Measurements from ENCODE around the gene GAS2L3. TPM values are rescaled to one million over a fixed set of nuclear protein-coding genes. Genes with fewer than 3 reads are reported as not detected.
"Not testable (repeated sequence)": the region's sequence is repeated elsewhere in the genome, so short reads cannot be mapped to it uniquely, and the experiment has no call there.

The GAS2L3 gene
- total RNA-seq, 1 experiment from 2014 or later: 27.2 TPM

- DNase-seq: no peak
- H3K36me3 Mint-ChIP-seq (ENCODE audit: insufficient read depth, unreplicated experiment): peaks cover under 1% of the 10 kb centered on the region
- no peaks in the 10 kb centered on the region for H3K4me1 Mint-ChIP-seq (ENCODE audit: low read depth, unreplicated experiment)
- H3K9me3 ChIP-seq: peaks cover 7% of the 10 kb centered on the region
- H3K4me3 ChIP-seq (ENCODE audit: low read depth, low read length): no peak overlapping the region
- H3K4me1 ChIP-seq: peaks cover 4% of the 10 kb centered on the region; the same call in 1 of the 2 replicates
- no peak overlapping the region for H3K4me3 Mint-ChIP-seq (ENCODE audit: unreplicated experiment)
- H3K9me3 Mint-ChIP-seq (ENCODE audit: unreplicated experiment): peaks cover 24% of the 10 kb centered on the region
- H3K27me3 ChIP-seq (replicated peaks; ENCODE audit: control insufficient read depth, insufficient read depth, low read length): no peaks in the 10 kb centered on the region
- intact Hi-C loops (cut with micrococcal nuclease; ENCODE audit: unreplicated experiment): no loop called here
- H3K36me3 ChIP-seq (ENCODE audit: control insufficient read depth, insufficient read depth, low read length): no peaks in the 10 kb centered on the region
- no peaks in the 10 kb centered on the region for H3K27me3 Mint-ChIP-seq (ENCODE audit: insufficient read depth, unreplicated experiment)
- CTCF ChIA-PET: no interaction called here
- POLR2A ChIA-PET: no interaction called here
- no TSS peak for BruUV-seq (replicated peaks)
- H3K27ac Mint-ChIP-seq (ENCODE audit: unreplicated experiment): no peak overlapping the region
- TF ChIP-seq, protein P1, sequence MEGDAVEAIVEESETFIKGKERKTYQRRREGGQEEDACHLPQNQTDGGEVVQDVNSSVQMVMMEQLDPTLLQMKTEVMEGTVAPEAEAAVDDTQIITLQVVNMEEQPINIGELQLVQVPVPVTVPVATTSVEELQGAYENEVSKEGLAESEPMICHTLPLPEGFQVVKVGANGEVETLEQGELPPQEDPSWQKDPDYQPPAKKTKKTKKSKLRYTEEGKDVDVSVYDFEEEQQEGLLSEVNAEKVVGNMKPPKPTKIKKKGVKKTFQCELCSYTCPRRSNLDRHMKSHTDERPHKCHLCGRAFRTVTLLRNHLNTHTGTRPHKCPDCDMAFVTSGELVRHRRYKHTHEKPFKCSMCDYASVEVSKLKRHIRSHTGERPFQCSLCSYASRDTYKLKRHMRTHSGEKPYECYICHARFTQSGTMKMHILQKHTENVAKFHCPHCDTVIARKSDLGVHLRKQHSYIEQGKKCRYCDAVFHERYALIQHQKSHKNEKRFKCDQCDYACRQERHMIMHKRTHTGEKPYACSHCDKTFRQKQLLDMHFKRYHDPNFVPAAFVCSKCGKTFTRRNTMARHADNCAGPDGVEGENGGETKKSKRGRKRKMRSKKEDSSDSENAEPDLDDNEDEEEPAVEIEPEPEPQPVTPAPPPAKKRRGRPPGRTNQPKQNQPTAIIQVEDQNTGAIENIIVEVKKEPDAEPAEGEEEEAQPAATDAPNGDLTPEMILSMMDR (IDR thresholded peaks at IDR 0.05; ENCODE audit: insufficient read depth in 1 of 2, low read depth in 1 of 2, low read length in 1 of 2, severe bottlenecking in 1 of 2, unreplicated experiment in 1 of 2): no peak
These were observed 18.5 kb downstream of the GAS2L3 start for GRCh38 chr12:100591979-100592378.

DNA sequence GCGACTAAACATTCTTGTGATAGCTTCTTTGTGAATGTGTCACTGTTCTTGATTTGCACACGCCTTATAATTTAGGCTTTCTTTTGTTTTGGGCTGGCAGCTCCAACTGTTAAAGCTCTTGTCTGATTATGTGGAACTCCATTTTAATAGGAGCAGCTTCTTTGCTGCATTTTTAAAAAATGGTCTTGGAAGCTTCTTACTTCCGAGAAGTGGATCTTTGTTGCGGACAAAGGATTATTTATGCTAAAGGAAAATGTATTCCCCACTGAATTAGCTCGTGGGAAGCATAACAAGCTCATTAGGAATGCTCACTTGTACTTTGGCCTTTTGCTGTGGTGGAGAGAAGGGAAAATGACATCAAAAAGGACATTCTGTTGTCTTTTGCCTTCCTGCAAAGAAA is 20.0 kb downstream of the GAS2L3 start:
- no TSS peak for BruUV-seq (replicated peaks)
- H3K27ac Mint-ChIP-seq (ENCODE audit: unreplicated experiment): no peak overlapping the region
- no peak for DNase-seq
- H3K9me3 Mint-ChIP-seq (ENCODE audit: unreplicated experiment): peaks cover 13% of the 10 kb centered on the region
- Histone ChIP-seq H3K27me3 (replicated peaks; ENCODE audit: control insufficient read depth, insufficient read depth, low read length) (no peaks in the 10 kb centered on the region), H3K9me3 (no peaks in the 10 kb centered on the region), H3K4me1 (peaks cover 4% of the 10 kb centered on the region; the same call in 1 of the 2 replicates), H3K36me3 (ENCODE audit: control insufficient read depth, insufficient read depth, low read length) (no peaks in the 10 kb centered on the region), H3K4me3 (ENCODE audit: low read depth, low read length) (no peak overlapping the region)
- H3K36me3 Mint-ChIP-seq (ENCODE audit: insufficient read depth, unreplicated experiment): no peaks in the 10 kb centered on the region
- intact Hi-C loops (cut with micrococcal nuclease; ENCODE audit: unreplicated experiment): no loop called here
- no peaks in the 10 kb centered on the region for H3K27me3 Mint-ChIP-seq (ENCODE audit: insufficient read depth, unreplicated experiment)
- POLR2A ChIA-PET: interaction anchor here (1.2 kb wide), 1 partner anchor 20 kb away, joined by 3 read pairs; the partner anchor contains the start of gene GAS2L3
- TF ChIP-seq, protein P1 (IDR thresholded peaks at IDR 0.05; ENCODE audit: insufficient read depth in 1 of 2, low read depth in 1 of 2, low read length in 1 of 2, severe bottlenecking in 1 of 2, unreplicated experiment in 1 of 2): no peak
- CTCF ChIA-PET: no interaction called here
- H3K4me3 Mint-ChIP-seq (ENCODE audit: unreplicated experiment): no peak overlapping the region
- H3K4me1 Mint-ChIP-seq (ENCODE audit: low read depth, unreplicated experiment): no peaks in the 10 kb centered on the region

GRCh38 chr12:100601626-100602025 is 28.1 kb downstream of the GAS2L3 start:
- Mint-ChIP-seq H3K4me1 (ENCODE audit: low read depth, unreplicated experiment) (no peaks in the 10 kb centered on the region), H3K9me3 (ENCODE audit: unreplicated experiment) (no peaks in the 10 kb centered on the region), H3K27me3 (ENCODE audit: insufficient read depth, unreplicated experiment) (no peaks in the 10 kb centered on the region), H3K27ac (ENCODE audit: unreplicated experiment) (no peak overlapping the region), H3K36me3 (ENCODE audit: insufficient read depth, unreplicated experiment) (no peaks in the 10 kb centered on the region), H3K4me3 (ENCODE audit: unreplicated experiment) (no peak overlapping the region)
- Histone ChIP-seq H3K4me1 (no peaks in the 10 kb centered on the region; the same call in 1 of the 2 replicates), H3K4me3 (ENCODE audit: low read depth, low read length) (no peak overlapping the region), H3K27me3 (replicated peaks; ENCODE audit: control insufficient read depth, insufficient read depth, low read length) (no peaks in the 10 kb centered on the region), H3K36me3 (ENCODE audit: control insufficient read depth, insufficient read depth, low read length) (no peaks in the 10 kb centered on the region), H3K9me3 (no peaks in the 10 kb centered on the region)
- POLR2A ChIA-PET: no interaction called here
- TF ChIP-seq, protein P1 (IDR thresholded peaks at IDR 0.05; ENCODE audit: insufficient read depth in 1 of 2, low read depth in 1 of 2, low read length in 1 of 2, severe bottlenecking in 1 of 2, unreplicated experiment in 1 of 2): no peak
- intact Hi-C loops (cut with micrococcal nuclease; ENCODE audit: unreplicated experiment): no loop called here
- no peak for DNase-seq
- CTCF ChIA-PET: no interaction called here
- BruUV-seq (replicated peaks): no TSS peak

DNA sequence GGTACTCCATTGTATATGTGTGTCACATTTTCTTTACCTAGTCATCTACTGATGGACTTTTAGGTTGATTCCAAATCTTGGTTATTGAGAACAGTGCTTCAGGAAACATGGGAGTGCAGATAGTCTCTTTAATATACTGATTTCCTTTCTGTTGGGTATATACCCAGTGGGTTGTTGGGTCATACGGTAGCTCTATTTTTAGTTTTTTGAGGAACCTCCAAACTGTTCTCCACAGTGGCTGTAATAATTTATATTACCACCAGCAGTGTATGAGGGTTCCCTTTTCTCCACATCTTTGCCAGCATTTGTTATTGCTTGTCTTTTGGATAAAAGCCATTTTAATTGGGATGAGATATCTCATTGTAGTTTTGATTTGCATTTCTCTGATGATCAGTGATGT is 29.5 kb downstream of the GAS2L3 start:
- H3K4me3 Mint-ChIP-seq (ENCODE audit: unreplicated experiment); POLR2A ChIA-PET; H3K9me3 ChIP-seq; H3K4me1 Mint-ChIP-seq (ENCODE audit: low read depth, unreplicated experiment); H3K36me3 Mint-ChIP-seq (ENCODE audit: insufficient read depth, unreplicated experiment); H3K4me3 ChIP-seq (ENCODE audit: low read depth, low read length); DNase-seq; BruUV-seq (replicated peaks); CTCF ChIA-PET; H3K36me3 ChIP-seq (ENCODE audit: control insufficient read depth, insufficient read depth, low read length); H3K9me3 Mint-ChIP-seq (ENCODE audit: unreplicated experiment); H3K27me3 ChIP-seq (replicated peaks; ENCODE audit: control insufficient read depth, insufficient read depth, low read length); H3K27me3 Mint-ChIP-seq (ENCODE audit: insufficient read depth, unreplicated experiment); H3K27ac Mint-ChIP-seq (ENCODE audit: unreplicated experiment); intact Hi-C loops (cut with micrococcal nuclease; ENCODE audit: unreplicated experiment); H3K4me1 ChIP-seq: not testable (repeated sequence)
